GM13977 (cell line): ENCODE results near the gene CFAP69.
A peak's percentile ranks its signal among the peaks of the same experiment; 100 is the strongest.
"Not testable (repeated sequence)": the region's sequence is repeated elsewhere in the genome, so short reads cannot be mapped to it uniquely, and the experiment has no call there.

Source experiments
- DNase-seq: peaks from one replicate; pipeline ENCODE4 v3.0.0; 2012; ENCODE audit warnings: low spot score
- in situ Hi-C: fragments of 300-500 bp; cut with MboI; formaldehyde crosslinking; loops from one replicate; pipeline ENCODE4 v1.12.0; 2022; ENCODE audit warnings: low sequenced_read_pairs, low pct_unique_long_range_greater_than_20kb, mixed read lengths, inconsistent platforms; ENCODE audit not compliant: unreplicated experiment
- TF ChIP-seq, protein P1 (sequence below): IDR thresholded peaks from 2 replicates; pipeline ENCODE4 v1.5.1; 2012; ENCODE audit warnings: mild to moderate bottlenecking, control low read depth; ENCODE audit not compliant: insufficient read depth; ENCODE audit errors: extremely low read depth, missing control alignments

Gene CFAP69

DNA sequence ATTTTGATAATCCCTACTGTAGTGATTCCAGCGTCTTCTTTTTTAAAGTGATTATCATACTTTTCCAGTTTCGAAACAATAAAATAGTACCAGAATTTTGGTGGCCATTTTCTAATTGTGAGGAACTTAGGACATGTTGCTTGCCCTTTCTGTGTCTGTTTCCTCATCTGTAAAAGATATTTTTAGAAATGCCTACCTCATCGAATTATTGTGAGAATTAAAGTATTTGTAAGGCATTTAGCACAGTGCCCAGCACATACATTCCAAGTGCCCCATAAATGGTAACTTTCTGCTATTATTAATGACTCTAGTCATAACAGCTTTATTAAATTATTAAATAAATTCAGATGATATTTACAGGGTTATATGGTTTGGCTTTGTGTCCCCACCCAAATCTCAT lies 3.7 kb downstream of the CFAP69 start:
- no peak for DNase-seq
- in situ Hi-C loops, result no loop called here
- TF ChIP-seq, protein P1, sequence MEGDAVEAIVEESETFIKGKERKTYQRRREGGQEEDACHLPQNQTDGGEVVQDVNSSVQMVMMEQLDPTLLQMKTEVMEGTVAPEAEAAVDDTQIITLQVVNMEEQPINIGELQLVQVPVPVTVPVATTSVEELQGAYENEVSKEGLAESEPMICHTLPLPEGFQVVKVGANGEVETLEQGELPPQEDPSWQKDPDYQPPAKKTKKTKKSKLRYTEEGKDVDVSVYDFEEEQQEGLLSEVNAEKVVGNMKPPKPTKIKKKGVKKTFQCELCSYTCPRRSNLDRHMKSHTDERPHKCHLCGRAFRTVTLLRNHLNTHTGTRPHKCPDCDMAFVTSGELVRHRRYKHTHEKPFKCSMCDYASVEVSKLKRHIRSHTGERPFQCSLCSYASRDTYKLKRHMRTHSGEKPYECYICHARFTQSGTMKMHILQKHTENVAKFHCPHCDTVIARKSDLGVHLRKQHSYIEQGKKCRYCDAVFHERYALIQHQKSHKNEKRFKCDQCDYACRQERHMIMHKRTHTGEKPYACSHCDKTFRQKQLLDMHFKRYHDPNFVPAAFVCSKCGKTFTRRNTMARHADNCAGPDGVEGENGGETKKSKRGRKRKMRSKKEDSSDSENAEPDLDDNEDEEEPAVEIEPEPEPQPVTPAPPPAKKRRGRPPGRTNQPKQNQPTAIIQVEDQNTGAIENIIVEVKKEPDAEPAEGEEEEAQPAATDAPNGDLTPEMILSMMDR, result no peak

DNA sequence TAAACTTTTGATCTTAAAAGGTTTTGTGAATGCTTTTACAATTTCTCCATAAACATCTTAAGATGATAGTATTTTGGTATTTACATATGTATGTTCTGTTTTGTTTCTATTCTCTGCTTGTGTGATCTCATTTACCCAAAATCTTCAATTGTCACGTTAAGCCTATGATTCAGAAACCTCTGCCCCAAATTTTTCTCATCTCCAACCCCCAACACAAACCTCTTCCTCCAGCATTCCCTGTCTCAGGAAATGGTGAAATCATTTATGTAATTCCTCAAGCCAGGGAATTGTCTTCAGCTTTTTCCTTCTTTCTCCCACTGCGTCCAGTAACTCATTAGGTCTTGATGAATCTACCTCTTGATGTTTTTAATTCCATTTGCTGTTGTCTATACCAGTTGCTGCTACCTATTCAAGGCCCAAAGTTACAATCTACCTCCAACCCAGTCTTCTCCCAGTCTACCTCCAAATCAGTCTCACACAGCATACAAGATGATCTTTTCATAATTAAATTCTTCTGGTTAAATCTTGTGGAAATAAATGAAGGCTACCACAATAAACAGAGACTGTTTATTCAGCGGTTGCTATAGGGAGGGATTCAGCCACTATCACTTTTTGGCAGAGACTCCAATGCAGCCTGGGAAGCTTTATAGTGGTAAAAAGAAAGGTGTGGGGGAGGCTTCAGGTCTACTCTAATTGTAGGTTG lies 5.8 kb downstream of the CFAP69 start:
- TF ChIP-seq, protein P1, result no peak
- DNase-seq, result no peak
- in situ Hi-C loops, result loop anchor here (25.0 kb wide), 1 partner anchor 88 kb away; the partner anchor contains the start of gene STEAP1

DNA sequence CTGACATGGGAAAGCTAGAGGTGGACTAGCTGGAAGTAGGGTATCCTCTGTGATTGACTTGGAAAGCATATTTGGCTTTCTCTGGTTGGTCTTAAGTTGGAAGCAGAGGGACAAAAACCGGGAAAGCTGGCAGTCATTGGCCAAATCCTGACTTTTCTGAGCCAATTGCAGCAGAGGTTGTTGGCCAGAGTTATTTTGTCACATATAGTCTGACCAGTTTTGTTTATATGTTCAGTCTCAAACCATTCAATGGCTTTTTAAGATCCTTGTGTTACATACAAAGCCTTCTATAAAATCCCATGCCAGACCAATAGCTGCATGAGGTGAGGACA lies 6.3 kb downstream of the CFAP69 start:
- TF ChIP-seq, protein P1, result no peak
- in situ Hi-C loops, result loop anchor here (25.0 kb wide), 1 partner anchor 89 kb away; the partner anchor contains the start of gene STEAP1
- no peak for DNase-seq

DNA sequence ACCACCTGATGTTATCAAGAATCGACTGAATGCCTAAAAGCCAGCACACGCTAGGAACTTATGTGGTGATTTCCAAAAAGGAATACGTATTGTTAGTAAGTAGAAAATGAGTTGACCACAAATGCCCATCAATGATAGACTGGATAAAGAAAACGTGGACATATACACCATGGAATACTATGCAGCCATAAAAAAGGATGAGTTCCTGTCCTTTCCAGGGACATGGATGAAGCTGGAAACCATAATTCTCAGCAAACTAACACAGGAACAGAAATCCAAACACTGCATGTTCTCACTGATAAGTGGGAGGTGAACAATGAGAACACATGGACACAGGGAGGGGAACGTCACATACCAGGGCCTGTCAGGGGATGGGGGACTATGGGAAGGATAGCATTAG lies 11.0 kb downstream of the CFAP69 start:
- in situ Hi-C loops, result loop anchor here (25.0 kb wide), 1 partner anchor 94 kb away; the partner anchor contains the start of gene STEAP1
- DNase-seq, result not testable (repeated sequence)

DNA sequence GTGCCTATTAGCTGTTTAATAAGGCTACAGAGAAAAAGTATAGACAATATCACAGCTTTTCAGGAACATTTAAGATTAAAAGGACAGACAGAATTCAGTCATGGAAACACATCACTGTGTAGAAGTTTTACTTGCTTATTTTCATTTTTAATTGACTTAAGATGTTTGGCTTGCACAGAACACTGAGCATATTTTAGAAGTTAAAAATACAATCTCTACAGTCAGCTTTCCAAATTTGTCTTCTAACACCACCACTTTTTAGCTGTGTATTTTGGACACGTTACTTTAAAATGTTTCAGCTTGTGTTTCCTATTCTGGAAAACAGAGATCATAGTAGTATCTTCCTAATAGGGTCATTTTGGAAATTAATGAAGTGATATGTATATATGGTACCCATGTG lies 11.8 kb downstream of the CFAP69 start:
- TF ChIP-seq, protein P1, result no peak
- in situ Hi-C loops, result loop anchor here (25.0 kb wide), 1 partner anchor 94 kb away; the partner anchor contains the start of gene STEAP1
- DNase-seq, result no peak

DNA sequence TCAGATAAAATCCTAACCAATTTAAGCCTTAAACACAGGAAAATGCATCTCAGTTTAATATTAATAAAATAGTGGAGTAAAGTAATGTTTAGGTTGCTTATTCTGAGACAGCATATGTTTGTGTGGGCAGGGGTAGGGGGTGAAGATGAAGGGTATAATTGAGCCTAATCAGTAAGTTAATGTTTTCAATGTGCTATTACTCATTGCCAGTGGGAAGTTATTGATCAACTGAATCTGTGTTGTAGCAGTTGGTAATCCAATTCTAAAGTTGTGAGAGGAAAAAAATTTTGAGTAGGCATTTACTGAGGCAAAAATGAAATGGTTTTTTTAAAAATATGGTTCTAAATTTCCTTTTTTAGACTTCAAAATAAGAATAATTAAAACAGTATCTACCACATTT lies 16.5 kb downstream of the CFAP69 start:
- no peak for DNase-seq
- in situ Hi-C loops, result loop anchor here (25.0 kb wide), 1 partner anchor 99 kb away; the partner anchor contains the start of gene STEAP1
- TF ChIP-seq, protein P1, result no peak

DNA sequence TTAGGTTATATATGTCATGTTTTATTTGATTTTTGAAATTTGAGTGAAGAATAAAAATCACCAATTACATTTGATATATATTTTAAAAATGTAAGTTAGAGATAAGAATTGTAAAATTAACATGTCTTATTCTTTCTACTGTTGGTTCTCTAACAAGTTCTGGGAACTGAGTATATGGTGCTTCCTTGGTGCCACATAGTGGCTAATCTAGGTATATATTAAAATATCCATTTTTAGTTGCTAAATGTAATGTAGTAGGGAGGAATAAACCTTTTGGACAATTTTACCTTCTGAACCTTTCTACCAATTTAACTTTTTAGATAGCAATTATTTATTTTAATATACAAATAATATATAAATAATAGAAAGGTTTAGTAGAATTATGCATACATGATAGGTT lies 17.5 kb downstream of the CFAP69 start:
- peak; percentile 40 for DNase-seq
- TF ChIP-seq, protein P1, result peak; percentile 46
- in situ Hi-C loops, result loop anchor here (25.0 kb wide), 1 partner anchor 100 kb away; the partner anchor contains the start of gene STEAP1
